ENCODE measurements around the gene ZNF750. TPM values are rescaled to one million over a fixed set of nuclear protein-coding genes. Genes with fewer than 3 reads are reported as not detected.

The ZNF750 gene
- polyA plus RNA-seq, 3 donors: not detected

DNA sequence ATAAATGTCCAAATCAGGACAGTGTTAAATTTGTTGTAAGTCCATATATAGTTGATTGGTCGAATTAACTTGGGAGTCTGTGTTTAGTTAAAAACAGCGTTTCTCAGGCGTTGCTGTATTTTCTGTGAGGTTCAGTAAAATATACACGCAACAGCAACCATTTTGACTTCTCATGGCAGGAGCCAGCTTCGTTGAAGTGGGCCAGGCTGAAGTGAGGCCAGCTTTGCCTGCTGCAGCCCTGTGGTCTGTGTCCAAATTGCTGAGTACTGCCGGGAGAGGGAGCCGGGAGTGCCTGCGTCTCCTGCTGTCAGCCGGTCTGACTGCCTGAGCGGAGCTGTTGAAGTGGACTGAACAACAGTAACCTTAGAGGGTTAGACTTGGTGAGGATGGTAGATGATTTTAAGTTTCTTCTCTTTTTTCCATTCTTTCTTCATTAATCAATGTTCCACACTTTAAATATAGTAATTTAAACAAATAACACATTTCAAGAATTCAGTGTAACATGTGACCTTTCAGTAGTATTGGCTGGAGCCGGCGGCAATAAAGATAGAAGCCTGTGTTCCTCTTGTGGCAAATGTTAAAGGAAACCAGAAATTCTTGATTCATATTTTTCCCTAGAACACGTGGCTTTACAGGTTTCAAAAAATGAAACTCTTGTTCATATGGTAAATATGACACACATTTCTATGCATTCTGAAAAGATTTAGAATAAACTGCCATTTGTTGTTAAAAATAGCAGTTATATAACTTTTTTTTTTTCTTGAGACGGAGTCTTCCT is 37.0 kb upstream of the ZNF750 start:
- Histone ChIP-seq H3K9ac (ENCODE audit: insufficient read depth, low read length, poor library complexity, severe bottlenecking) (no peak overlapping the region), H3K4me2 (replicated peaks; ENCODE audit: extremely low read depth, low read length, poor library complexity, severe bottlenecking) (peak overlapping the region; percentile 47), H3K4me3 (replicated peaks in 1 of 3; ENCODE audit: low read depth in 2 of 3, low read length in 3 of 3) (peak overlapping the region in 1 of 3 experiments; percentile 39), H4K20me1 (ENCODE audit: insufficient read depth, low read length) (no peaks in the 10 kb centered on the region), H3K4me1 (ENCODE audit: control insufficient read depth in 1 of 2, insufficient read depth in 2 of 2, low read length in 2 of 2) (peaks cover 69 to 83% of the 10 kb centered on the region in 2 donors), H3K27ac (ENCODE audit: low read depth in 1 of 2, low read length in 2 of 2) (peak overlapping the region; percentile 11 to 42), H3K27me3 (ENCODE audit: control insufficient read depth in 2 of 2, insufficient read depth in 2 of 2, low read length in 2 of 2) (no peaks in the 10 kb centered on the region), H2AFZ (ENCODE audit: insufficient read depth, low read depth, low read length, poor library complexity, severe bottlenecking) (peak overlapping the region; percentile 17), H3K36me3 (replicated peaks in 1 of 2; ENCODE audit: control insufficient read depth in 1 of 2, insufficient read depth in 2 of 2, low read length in 2 of 2) (peaks cover 0 to 3% of the 10 kb centered on the region in 2 donors), H3K79me2 (ENCODE audit: insufficient read depth, low read length) (peaks cover 16% of the 10 kb centered on the region), H3K9me3 (replicated peaks in 1 of 2; ENCODE audit: control insufficient read depth in 1 of 2, insufficient read depth in 1 of 2, low read length in 2 of 2) (no peaks in the 10 kb centered on the region)
- Mint-ChIP-seq H3K9me3 (no peaks in the 10 kb centered on the region), H3K4me1 (peaks cover 82% of the 10 kb centered on the region), H3K36me3 (peaks cover 28 to 34% of the 10 kb centered on the region in 2 donors), H3K27me3 (ENCODE audit: low read depth in 3 of 3) (peaks cover 0 to 2% (median 1%) of the 10 kb centered on the region in 3 donors), H3K27ac (peak overlapping the region; percentile 44 to 87 (median 69)), H3K4me3 (no peak overlapping the region)
- intact Hi-C loops (cut with micrococcal nuclease): loop anchor here in 1 of 2 donors (5.0 kb wide), 1 partner anchor 36 kb away; no protein-coding TSS in a partner anchor
- peak in 2 of 3 donors; percentile 33 to 36 for DNase-seq
- TF ChIP-seq CTCF (IDR thresholded peaks at IDR 0.05): no peak
- 72% methylated on average over 5 of the region's 14 CpGs for WGBS (ENCODE audit: insufficient coverage)

DNA sequence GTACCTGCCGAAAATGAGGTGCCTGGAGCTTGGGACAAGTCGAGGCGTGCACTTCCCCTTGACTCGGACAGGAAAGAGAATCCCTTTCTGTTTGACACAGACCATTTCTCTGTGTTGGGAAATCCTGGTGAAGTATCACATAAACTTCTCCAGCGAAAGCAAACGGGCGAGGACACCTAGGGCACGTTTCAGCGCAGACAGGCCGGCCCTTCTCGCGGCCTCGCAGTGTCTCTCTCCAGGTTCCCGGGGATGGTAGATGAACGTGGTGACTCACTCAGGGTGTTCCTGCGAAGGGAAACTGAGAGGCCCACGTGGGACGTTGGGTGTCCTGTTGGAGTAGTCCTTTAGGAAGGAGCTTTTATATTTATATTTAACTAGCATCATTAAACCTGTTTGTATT is 36.3 kb upstream of the ZNF750 start:
- no peak for TF ChIP-seq CTCF (IDR thresholded peaks at IDR 0.05)
- Mint-ChIP-seq H3K4me3 (peak overlapping the region; percentile 56 to 81), H3K36me3 (peaks cover 33 to 37% of the 10 kb centered on the region in 2 donors), H3K9me3 (no peaks in the 10 kb centered on the region), H3K27ac (peak overlapping the region; percentile 41 to 87 (median 69)), H3K27me3 (ENCODE audit: low read depth in 3 of 3) (peaks cover 0 to 2% (median 1%) of the 10 kb centered on the region in 3 donors), H3K4me1 (peaks cover 75% of the 10 kb centered on the region)
- intact Hi-C loops (cut with micrococcal nuclease): loop anchor here in 1 of 2 donors (5.0 kb wide), 1 partner anchor 36 kb away; no protein-coding TSS in a partner anchor
- Histone ChIP-seq H4K20me1 (ENCODE audit: insufficient read depth, low read length) (no peaks in the 10 kb centered on the region), H3K4me3 (replicated peaks in 1 of 3; ENCODE audit: low read depth in 2 of 3, low read length in 3 of 3) (peak overlapping the region in 1 of 3 experiments; percentile 39), H3K27ac (ENCODE audit: low read depth in 1 of 2, low read length in 2 of 2) (peak overlapping the region; percentile 23 to 42), H3K36me3 (replicated peaks in 1 of 2; ENCODE audit: control insufficient read depth in 1 of 2, insufficient read depth in 2 of 2, low read length in 2 of 2) (peaks cover 3 to 9% of the 10 kb centered on the region in 2 donors), H2AFZ (ENCODE audit: insufficient read depth, low read depth, low read length, poor library complexity, severe bottlenecking) (peak overlapping the region; percentile 45), H3K79me2 (ENCODE audit: insufficient read depth, low read length) (peaks cover 16% of the 10 kb centered on the region), H3K27me3 (ENCODE audit: control insufficient read depth in 2 of 2, insufficient read depth in 2 of 2, low read length in 2 of 2) (no peaks in the 10 kb centered on the region), H3K4me1 (ENCODE audit: control insufficient read depth in 1 of 2, insufficient read depth in 2 of 2, low read length in 2 of 2) (peaks cover 63 to 76% of the 10 kb centered on the region in 2 donors), H3K9ac (ENCODE audit: insufficient read depth, low read length, poor library complexity, severe bottlenecking) (no peak overlapping the region), H3K4me2 (replicated peaks; ENCODE audit: extremely low read depth, low read length, poor library complexity, severe bottlenecking) (peak overlapping the region; percentile 47), H3K9me3 (replicated peaks in 1 of 2; ENCODE audit: control insufficient read depth in 1 of 2, insufficient read depth in 1 of 2, low read length in 2 of 2) (no peaks in the 10 kb centered on the region)
- peak in 2 of 3 donors; percentile 43 to 52 for DNase-seq
- WGBS (ENCODE audit: insufficient coverage): 43% methylated on average over 10 of the region's 18 CpGs
